HuH-7 (cell line): ENCODE measurements around the gene HSPA12B.

Experiments used
- DNase-seq: peaks from one replicate; pipeline ENCODE4 v3.0.0; 2011; ENCODE audit warnings: low spot score

Gene HSPA12B

DNA sequence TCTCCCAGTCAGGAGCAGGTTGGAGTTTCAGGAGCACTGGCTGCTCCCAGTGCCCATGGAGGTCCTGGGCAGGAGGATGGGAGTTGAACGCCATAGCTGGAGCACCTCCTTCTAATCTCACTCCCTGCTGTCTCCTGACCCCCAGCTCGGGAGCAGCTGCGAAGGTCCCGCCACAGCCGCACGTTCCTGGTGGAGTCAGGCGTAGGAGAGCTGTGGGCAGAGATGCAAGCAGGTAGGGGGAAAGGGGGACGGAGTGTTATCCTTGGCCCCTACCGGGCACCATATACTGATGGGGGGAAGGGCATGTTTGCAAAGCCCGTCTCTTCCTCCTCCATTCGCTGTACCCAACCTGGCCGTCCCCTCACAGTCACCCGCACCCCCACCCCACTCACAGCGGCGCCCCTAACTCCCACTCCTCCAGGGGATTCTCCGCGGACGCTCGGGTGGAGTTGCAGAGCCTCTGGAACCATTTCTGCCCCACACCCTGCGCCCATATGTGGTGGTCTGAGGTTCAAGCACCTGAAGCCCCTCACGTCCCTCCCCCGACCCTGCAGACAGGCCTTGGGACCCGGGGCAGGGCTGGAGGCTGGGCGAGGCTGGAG is 16.7 kb downstream of the HSPA12B start:
- no peak for DNase-seq

DNA sequence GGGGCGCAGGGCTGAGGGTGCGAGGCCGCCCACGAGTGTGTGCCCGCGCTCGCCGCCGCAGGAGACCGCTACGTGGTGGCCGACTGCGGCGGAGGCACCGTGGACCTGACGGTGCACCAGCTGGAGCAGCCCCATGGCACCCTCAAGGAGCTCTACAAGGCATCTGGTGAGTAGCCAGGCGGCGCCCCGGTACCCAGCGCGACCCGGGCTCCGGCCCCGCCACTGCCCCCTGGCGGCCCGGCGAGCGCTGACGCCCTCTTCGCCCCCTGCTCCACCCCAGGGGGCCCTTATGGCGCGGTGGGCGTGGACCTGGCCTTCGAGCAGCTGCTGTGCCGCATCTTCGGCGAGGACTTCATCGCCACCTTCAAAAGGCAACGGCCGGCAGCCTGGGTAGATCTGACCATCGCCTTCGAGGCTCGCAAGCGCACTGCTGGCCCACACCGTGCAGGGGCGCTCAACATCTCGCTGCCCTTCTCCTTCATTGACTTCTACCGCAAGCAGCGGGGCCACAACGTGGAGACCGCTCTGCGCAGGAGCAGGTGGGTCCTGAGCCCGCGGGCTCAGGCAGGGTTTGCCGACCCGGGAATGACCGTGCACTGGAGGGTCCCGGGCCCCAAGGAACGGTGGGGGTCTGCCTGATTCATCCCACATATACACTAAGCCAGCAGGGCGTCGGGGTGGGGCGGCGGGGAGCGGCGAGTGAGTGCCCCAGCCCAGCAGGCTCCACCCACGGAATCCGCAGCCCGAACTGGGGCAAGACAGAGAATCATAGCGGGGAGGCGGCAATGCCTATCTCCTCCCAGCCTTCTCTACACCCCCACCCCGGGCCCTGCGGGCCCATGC is 17.4 kb downstream of the HSPA12B start:
- DNase-seq = peak; percentile 96

DNA sequence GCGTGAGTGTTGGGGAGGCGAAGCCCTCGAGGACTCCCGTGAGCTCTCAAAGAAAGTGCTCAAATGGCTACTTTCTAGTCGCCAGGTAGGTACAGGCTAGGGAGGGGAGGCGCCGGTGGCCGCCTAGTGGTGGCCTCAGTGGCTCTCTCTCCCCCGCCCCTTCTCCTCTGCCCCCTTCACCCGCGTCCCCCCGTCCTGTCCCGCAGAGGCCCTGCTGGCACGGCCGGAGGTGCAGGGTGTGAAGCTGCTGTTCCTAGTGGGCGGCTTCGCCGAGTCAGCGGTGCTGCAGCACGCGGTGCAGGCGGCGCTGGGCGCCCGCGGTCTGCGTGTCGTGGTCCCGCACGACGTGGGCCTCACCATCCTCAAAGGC is 18.8 kb downstream of the HSPA12B start:
- no peak for DNase-seq

DNA sequence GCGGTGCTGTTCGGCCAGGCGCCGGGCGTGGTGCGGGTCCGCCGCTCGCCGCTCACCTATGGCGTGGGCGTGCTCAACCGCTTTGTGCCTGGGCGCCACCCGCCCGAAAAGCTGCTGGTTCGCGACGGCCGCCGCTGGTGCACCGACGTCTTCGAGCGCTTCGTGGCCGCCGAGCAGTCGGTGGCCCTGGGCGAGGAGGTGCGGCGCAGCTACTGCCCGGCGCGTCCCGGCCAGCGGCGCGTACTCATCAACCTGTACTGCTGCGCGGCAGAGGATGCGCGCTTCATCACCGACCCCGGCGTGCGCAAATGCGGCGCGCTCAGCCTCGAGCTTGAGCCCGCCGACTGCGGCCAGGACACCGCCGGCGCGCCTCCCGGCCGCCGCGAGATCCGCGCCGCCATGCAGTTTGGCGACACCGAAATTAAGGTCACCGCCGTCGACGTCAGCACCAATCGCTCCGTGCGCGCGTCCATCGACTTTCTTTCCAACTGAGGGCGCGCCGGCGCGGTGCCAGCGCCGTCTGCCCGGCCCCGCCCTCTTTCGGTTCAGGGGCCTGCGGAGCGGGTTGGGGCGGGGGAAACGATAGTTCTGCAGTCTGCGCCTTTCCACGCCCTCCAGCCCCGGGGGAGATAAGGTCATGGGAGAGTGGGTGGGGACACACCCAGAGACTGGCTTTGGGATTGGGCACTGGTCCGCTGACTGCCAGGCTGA is 19.3 kb downstream of the HSPA12B start:
- no peak for DNase-seq

DNA sequence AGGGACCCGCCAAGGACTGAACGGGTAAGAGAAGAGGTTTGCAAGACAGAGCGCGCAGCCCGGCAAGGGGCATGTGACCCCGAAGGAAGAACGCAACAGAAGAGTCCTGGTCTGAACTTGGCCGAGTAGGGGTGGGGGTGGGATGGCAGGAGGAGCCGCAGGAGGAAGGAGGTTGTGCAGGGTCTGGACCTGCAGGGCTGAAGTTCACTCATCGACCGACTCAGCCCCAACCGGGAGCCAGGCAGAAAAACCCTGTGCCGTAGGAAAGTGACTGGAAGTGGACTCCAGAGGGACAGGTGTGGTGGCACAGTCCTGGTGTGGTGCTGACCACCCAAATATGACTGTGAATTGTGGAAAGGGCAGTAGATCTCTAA is 19.9 kb downstream of the HSPA12B start:
- no peak for DNase-seq

DNA sequence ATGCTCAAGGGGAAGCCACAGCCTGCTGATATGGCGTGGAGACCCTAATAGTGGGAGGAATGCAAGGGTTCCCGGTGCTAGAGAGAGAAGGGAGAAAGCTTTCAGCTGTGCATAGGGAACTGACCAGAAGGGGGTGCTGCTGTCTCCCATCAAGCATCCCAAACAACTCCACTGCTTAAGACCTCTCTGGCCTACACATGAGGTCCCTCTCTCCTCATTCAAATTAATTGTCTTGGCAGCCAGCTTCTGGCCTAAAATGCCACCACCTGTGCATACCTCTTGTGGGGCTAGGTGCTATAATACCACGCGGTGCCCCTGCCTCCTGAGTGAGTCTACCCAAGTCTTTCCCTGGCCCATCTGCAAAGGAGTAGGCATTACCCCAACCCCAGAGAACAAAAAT is 20.6 kb downstream of the HSPA12B start:
- peak; percentile 99 for DNase-seq

DNA sequence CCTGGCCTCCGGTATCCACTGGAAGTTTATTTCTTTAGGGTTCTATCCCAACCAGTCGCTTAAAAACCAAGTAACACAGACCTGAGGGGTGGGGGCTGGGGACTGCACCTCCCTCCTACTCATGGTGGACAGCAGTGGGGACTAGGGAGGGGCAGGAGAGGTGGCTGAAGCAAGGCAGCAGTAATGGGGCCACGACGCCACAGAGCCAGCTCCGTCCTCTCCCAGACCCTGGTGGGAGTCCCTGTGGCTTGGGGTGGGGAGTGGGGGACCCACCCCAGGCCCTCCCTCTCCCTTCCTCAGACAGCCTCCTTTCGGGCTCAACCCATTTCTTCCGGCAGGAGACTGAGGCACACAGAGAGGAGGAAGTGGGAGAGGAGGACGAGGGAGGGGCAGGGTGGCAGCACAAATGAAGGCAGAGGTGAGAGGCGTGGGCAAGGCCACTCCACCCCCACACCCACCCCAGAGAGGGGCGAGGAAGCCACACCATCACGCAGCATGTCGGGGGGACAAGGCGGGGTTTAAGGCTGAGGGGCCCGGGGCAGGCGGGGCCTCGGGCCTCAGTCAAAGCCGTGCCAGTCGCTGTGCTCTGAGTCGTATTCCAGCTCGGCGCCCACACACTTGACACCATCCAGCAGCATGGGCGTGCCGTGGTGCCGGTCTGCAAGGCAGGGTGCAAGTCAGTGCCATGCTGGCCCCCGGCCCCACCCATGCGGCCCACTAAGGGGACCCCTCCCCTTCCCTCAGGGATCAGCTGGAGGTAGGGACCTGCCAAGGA is 21.2 kb downstream of the HSPA12B start:
- no peak for DNase-seq

DNA sequence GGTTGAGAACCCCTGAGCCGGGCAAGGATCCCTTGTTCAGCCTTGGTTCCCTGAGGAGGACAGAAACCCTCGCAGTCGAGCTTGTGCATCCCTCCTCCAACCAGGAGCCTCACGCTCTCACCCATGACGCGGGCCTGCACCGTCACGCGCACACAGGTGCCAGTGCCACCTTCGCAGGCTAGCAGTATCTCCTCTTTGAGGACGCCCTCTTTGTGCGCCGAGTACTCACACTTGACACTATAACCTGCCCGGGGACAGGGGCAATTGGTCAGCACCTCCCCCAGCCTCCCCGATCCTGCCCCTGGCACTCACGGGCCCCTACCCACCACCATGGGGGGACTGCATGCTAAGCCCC is 21.8 kb downstream of the HSPA12B start:
- no peak for DNase-seq

DNA sequence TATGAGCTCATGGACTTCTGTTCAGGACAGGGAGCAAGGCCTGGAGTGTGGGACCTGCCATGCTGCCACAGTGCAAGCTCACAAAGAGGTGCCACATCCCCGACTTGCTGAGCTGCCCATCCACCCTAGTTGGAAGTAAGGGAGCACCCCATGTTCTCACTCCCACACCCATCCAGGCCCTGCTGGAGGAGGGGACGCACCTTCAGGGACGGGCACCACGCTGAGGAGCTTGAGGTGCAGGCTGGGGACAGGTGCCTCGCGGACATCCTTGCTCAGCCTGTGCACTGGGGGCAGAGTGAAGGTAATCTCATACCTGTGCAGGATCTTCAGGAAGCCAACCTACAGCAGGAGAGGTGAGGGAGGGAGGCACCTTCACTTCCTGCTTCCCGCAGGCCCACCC is 22.8 kb downstream of the HSPA12B start:
- DNase-seq = no peak

DNA sequence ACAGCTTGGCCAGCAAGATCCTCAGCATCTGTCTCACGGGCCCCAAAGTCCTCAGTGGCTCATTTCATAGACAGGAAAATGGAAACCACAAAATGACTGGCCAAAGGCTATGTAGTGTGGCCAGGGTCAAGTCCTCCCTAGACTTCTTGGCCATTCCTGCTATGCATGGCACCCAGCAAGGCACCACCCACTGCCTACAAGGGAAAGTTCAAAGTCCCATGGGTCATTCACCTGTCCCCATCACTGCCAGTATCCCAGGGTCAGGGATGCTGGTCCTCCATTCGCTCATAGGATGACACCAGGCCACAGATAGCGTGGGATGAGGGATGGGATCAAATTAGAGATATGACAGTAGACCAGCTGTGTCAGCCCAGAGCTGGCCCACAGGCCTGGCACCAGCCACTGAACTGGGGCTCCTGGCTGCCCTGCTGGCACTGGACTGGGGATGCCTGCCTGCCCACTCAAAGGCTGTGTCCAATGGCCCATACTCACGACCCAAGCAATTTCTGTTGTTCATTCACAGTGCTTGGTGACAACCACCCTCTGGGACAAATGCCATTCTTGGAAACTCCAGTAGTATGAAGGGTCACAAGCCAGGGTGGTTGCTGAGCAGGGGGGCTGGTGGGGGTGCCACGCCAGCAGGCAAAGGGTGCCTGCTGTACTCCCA is 23.5 kb downstream of the HSPA12B start:
- no peak for DNase-seq

DNA sequence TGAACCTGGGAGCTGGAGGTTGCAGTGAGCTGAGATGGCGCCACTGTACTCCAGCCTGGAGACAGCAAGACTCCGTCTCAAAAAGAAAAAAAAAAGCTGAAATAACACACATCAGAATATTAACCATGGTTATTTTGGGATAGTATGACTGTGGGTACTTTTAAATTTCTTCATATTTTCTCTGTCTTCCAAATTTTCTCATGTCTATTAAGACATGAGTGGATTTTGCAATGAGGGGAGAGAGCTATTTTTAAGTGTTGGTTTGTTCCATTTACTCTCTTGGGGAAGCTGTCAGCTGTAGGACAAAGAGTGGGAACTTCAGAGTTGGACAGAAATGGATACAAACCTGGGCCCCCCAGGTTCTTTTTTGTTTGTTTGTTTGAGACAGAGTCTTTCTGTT is 24.8 kb downstream of the HSPA12B start:
- no peak for DNase-seq

DNA sequence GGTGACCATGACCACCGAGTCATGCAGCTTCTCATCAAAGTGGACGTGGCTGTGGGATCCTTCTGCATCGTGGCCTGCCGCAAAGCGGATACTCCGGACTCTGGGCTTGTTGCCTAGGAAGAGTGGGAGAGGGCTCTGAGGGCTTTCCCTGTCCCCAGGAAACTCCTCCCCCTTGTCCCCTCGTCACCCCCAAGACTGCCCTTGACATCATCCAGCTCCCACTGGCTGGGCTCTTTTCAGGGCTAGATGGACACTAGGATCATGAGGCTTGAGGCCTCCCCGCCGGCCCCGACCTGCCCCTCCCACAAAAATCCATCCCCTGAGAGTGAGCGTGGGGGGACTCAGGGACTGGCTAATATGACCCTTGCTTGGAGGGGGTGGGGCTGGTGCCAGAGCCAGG is 26.1 kb downstream of the HSPA12B start:
- DNase-seq = no peak

DNA sequence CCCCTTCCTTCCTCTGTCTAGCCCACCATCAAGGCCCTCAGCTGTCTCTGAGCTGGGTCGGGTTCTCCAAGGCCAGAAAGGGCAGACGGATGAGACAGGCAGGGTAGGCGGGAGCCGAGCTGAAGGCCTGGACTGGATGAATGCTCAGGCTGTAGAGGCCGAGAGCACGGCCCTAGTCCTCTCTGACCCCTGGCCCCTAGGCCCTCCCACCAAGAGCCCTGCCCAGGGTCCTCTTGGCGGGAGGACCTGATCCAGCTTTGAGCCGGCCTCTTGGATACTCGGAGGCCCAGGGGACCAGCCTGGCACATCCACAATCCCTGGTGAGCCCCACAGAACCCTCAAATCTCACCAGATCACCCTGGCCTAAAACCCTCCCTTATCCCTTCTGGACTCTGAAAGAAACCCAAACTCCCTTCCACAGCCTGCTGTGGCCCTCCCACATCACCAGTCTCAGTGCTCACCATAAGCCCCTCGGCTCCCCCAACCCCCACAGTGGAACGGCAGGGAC is 26.9 kb downstream of the HSPA12B start:
- no peak for DNase-seq

DNA sequence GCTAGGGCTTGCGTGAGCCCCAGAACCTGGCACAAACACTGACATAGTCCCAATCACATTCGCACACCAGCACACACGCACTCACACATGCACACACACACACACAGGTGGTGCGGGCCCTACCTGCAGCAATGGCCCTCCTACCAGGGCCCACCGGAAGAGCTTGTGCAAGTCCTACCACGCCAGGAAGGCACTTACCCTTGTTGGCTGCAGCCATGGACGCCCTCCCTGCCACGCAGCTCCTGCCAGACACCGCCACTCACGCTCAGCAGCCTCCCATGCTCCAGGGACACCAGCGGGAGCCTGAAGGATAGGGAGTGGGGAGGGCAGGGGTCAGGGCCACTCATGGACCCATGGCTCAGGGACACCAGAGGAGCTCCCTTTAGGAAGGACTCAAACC is 27.4 kb downstream of the HSPA12B start:
- DNase-seq = no peak

DNA sequence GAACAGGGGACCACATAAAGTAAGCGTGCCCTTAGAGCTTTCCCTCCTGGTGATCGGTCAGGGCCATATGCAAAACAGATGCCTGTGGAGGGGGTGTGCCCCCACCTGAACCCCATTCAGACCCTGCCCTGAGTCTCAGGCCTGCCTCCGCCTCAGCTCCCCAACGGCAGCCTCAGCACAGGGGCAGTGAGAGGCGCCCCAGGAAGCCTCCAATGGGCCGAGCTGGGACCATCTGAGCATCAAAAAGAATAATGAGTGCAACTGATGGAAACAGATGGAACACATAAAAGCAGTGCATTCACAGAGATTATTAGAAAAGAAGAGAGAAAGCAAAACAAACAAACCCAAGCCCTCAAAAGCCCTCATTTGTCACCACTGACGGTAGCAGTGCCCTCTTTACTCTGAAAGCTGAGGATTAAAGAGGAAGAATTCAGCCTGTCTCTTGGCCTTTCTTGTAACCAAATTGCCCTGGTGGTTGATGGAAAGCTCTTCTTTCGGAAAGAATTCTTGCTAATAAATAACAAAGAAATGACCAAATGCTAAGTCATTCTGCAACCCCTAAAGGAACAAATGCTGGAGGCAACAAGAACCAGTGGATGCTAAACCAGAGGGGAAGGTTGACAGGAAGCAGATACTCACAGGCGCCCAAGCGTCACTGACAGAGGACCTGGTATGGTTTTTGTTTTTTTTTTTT is 28.3 kb downstream of the HSPA12B start:
- DNase-seq = no peak

DNA sequence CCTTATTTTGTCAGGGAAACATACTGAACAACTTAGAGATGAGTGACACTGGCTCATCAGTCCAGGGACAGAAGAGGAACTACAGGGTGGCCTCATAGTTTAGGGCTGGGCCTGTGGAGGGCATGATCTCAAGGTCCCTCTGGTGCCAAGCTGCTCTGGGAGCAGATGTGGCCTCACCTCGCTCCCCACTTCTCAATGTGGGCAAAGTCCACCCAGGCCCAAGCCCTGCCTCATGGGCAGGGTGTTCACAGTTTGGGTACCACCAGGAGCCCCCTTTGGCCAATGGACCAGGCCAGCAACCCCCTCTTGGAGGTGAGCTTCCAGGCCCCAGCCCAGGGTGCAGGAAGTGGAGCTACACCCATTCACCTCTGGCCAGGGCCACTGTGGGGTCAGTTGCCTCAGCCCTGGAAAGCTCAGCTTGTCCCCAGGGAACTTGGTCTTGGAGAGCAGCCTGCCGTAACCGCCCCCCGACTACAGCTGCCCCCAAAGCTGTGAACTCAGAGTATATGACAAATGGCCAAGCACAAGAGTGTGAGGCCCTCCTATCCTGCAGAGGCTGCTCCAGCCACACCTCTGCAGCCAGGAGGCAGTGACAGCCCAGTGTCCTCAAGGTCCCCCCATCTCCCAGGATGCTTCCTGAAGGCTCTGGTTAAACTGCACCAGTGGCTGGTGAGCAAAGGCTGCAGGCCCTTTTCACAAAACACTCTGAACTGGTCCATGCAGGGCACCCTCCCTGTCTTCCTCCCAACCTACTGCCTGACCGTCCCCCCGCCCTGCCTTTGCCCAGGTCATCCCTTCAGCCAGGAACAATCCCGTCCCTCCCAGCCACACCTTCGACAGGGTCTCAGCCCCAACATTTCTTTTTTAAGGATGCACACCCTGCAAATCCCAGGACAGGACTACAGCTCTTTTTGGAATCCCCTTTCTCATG is 31.5 kb downstream of the HSPA12B start:
- no peak for DNase-seq

DNA sequence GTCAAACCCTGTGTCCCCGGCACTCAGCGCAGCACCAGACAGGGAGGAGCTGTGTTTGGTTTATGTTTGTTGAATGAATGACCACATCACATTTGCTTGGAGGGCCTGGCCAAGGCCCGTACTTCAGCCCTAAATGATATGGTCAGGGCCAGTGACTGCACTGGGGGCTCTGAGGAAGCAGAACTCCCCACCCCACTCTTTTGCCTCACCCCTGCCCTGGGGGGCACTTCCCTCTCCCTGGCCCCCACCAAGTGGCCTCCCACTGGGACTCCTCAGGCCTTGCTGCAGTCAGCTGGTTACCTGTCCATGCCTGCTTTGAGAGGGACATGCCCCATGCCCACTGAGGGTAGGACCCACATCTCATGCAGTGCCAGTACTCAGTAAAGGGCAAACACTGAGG is 32.2 kb downstream of the HSPA12B start:
- DNase-seq = no peak

DNA sequence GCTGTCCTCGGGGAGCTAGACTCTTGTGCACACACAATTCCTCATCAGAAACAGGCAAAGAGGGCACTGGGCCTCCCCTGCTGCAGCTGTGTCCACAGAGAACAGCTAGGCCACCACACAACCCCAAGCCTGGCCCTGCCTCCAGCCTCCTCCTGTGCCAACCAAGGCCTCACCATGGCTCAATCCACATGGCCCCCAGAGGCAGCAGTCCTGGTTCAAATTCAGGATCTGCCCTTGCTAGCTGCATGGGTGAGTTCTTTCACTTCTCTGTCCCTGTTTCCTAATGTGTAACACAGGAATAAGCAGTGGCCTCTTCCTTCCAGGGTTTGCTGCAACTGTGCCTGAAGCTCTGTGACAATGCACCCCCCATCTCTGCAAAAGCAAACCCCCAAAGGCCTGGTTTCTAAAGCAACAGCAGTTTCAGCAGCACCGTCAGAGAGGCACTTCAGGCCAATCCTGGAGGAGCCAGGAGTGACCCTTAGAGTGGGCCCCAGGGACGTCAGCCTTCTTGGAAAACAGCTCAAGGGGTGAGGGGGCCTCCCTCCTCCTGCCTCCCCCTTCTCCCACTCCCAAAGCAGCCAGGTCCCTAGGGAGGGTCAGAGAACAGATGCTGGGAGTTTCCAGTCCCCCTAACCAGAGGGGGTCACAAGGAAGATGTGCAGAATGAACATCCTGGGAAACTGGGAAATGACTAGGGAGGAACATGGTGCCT is 32.8 kb downstream of the HSPA12B start:
- DNase-seq = no peak

DNA sequence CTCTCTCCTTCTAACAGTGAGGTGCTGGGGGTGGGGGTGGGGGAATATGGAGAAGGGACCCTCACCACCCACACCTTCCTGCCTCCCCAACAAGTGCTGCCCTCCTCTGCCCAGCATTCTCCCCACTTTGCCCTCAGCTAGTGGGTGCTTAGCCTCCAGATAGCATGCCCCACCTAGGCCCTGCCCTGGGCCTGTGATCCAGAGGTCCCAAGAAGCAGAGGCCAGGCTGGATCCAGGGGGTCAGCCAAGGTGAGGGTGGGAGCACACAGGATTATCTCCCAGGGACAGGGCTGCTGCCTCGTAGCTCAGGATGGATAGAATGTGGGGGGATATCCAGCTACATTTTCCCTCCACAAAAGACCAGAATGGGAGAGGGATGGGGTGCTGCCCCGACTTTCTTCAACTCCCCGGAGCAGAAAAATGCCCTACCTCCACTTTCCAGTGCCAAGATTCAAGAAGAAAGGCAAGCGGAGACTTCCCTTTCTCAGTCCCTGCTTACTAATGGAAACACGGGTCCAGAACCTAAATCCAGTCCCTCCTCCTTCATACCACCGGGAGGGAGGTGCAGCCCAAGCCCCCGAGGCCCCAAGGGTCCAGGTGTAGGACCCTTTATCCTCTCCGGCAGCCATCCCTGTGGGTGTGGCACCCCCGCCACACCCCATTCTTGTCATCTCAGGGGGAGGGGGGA is 34.1 kb downstream of the HSPA12B start:
- no peak for DNase-seq
